CD4-positive, CD25-positive, alpha-beta regulatory T cell (primary cell): ENCODE data around the gene AIG1. TPM values are rescaled to one million over a fixed set of nuclear protein-coding genes. Genes with fewer than 3 reads are reported as not detected.

ENCODE experiments used
- ATAC-seq, 2 donors: fragments of 150-1000 bp; cut with Tn5 transposase; one replicate each; pipeline ENCODE4 v1.10.0; 2021; ENCODE audit warnings: low read depth in 2 of 2, moderate number of reproducible peaks in 2 of 2, moderate library complexity in 1 of 2
- DNase-seq, 3 donors: peaks; one replicate each; pipeline versions ENCODE4 v3.0.0 to v3.0.0-alpha.2; 2012 to 2022; ENCODE audit warnings: mixed read lengths in 1 of 3
- H3K27ac ChIP-seq: one replicate; pipeline ENCODE4 v1.7.0; 2013; ENCODE audit warnings: mild to moderate bottlenecking, low read length; ENCODE audit not compliant: insufficient read depth, poor library complexity, severe bottlenecking
- H3K27me3 ChIP-seq: one replicate; pipeline ENCODE4 v1.7.0; 2013; ENCODE audit warnings: low read length; ENCODE audit not compliant: control insufficient read depth, insufficient read depth
- H3K36me3 ChIP-seq: one replicate; pipeline ENCODE4 v1.7.0; 2013; ENCODE audit warnings: mild to moderate bottlenecking, low read length, moderate library complexity; ENCODE audit not compliant: control insufficient read depth, insufficient read depth
- H3K4me1 ChIP-seq: 2 replicates; pipeline ENCODE4 v1.7.0; 2013; ENCODE audit warnings: mild to moderate bottlenecking, low read length; ENCODE audit not compliant: insufficient read depth, control insufficient read depth, poor library complexity, severe bottlenecking
- H3K4me3 ChIP-seq: one replicate; pipeline ENCODE4 v1.7.0; 2013; ENCODE audit warnings: low read depth, mild to moderate bottlenecking, low read length, moderate library complexity
- H3K9me3 ChIP-seq, 2 experiments: 1 replicate in 1 of 2; 2 replicates in 1 of 2; pipeline ENCODE4 v1.7.0; 2013; ENCODE audit warnings: low read length in 2 of 2, mild to moderate bottlenecking in 1 of 2, moderate library complexity in 1 of 2; ENCODE audit not compliant: control insufficient read depth in 2 of 2
- H3K27ac Mint-ChIP-seq, 3 donors: one replicate each; pipeline ENCODE4 v1.8.0; 2020 to 2022; ENCODE audit warnings: mild to moderate bottlenecking in 3 of 3, mixed read lengths in 3 of 3, moderate library complexity in 2 of 3
- H3K27me3 Mint-ChIP-seq: one replicate; pipeline ENCODE4 v1.8.0; 2022; ENCODE audit warnings: mild to moderate bottlenecking, mixed read lengths
- H3K36me3 Mint-ChIP-seq: one replicate; pipeline ENCODE4 v1.8.0; 2020; ENCODE audit warnings: mixed read lengths
- H3K4me1 Mint-ChIP-seq, 4 donors: one replicate each; pipeline ENCODE4 v1.8.0; 2020 to 2022; ENCODE audit warnings: mixed read lengths in 4 of 4, mild to moderate bottlenecking in 1 of 4
- H3K4me3 Mint-ChIP-seq, 4 donors: one replicate each; pipeline ENCODE4 v1.8.0; 2020 to 2022; ENCODE audit warnings: mild to moderate bottlenecking in 4 of 4, mixed read lengths in 4 of 4, moderate library complexity in 3 of 4
- H3K9me3 Mint-ChIP-seq, 7 donors: one replicate each; pipeline ENCODE4 v1.8.0; 2020 to 2022; ENCODE audit warnings: mixed read lengths in 7 of 7, mild to moderate bottlenecking in 3 of 7, moderate library complexity in 2 of 7
- polyA plus RNA-seq, 4 donors: library from polyadenylated mRNA; unstranded; fragments of 300-500 nt; fragmentation: Illumina TruSeq; gene quantifications; one replicate each; pipeline ENCODE4 v1.2.3, GENCODE V29; 2021
- total RNA-seq: library from RNA; stranded (reverse); gene quantifications from one replicate; pipeline ENCODE4 v1.2.3, GENCODE V29; 2022

AIG1 gene
- total and polyA plus RNA-seq, 5 donors from 2014 or later, result 4.2 to 19.6 (median 13.9) TPM

- no peak for DNase-seq
- H3K27ac ChIP-seq, result no peak overlapping the region
- Mint-ChIP-seq H3K27me3 (peaks cover 4% of the 10 kb centered on the region), H3K4me3 (no peak overlapping the region), H3K9me3 (peaks cover 0 to 8% (median 0%) of the 10 kb centered on the region in 7 donors), H3K4me1 (no peaks in the 10 kb centered on the region), H3K27ac (no peak overlapping the region), H3K36me3 (peaks cover 7% of the 10 kb centered on the region)
- ATAC-seq, result no peak
- no peaks in the 10 kb centered on the region for H3K36me3 ChIP-seq
- no peaks in the 10 kb centered on the region for H3K27me3 ChIP-seq
- H3K4me1 ChIP-seq, result no peaks in the 10 kb centered on the region
- no peaks in the 10 kb centered on the region for H3K9me3 ChIP-seq
- H3K4me3 ChIP-seq, result no peak overlapping the region
These were observed 153.2 kb downstream of the AIG1 start for GRCh38 chr6:143213859-143214376.

GRCh38 chr6:143215363-143215762 is 154.7 kb downstream of the AIG1 start:
- Mint-ChIP-seq H3K4me3 (no peak overlapping the region), H3K27ac (no peak overlapping the region), H3K4me1 (no peaks in the 10 kb centered on the region), H3K36me3 (peaks cover 8% of the 10 kb centered on the region), H3K9me3 (no peaks in the 10 kb centered on the region), H3K27me3 (peaks cover 4% of the 10 kb centered on the region)
- Histone ChIP-seq H3K36me3 (no peaks in the 10 kb centered on the region), H3K27me3 (no peaks in the 10 kb centered on the region), H3K4me1 (no peaks in the 10 kb centered on the region), H3K9me3 (no peaks in the 10 kb centered on the region), H3K27ac (no peak overlapping the region), H3K4me3 (no peak overlapping the region)
- no peak for DNase-seq
- no peak for ATAC-seq

DNA sequence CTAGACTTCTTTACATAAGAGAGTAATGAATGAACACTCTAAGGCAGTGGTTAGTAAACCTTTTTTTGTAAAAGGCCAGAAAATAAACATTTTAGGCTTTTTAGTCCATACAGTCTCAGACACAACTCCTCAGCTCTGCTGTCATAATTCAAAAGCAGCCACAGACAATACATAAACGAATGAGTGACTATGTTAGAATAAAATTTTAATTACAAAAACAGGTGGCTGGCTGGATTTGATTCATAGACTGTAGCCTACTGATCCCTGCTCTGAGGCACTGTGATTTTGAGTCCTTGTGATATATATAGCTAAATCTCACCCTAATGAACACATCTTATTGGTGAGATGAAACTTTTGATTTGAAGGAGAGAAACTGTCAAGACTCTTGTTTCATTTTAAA is 155.1 kb downstream of the AIG1 start:
- H3K9me3 Mint-ChIP-seq, result no peaks in the 10 kb centered on the region
- no peak overlapping the region for H3K27ac Mint-ChIP-seq
- H3K27ac ChIP-seq, result no peak overlapping the region
- no peaks in the 10 kb centered on the region for H3K4me1 Mint-ChIP-seq
- ATAC-seq, result no peak
- H3K27me3 ChIP-seq, result no peaks in the 10 kb centered on the region
- no peak overlapping the region for H3K4me3 ChIP-seq
- no peak overlapping the region for H3K4me3 Mint-ChIP-seq
- no peaks in the 10 kb centered on the region for H3K4me1 ChIP-seq
- H3K9me3 ChIP-seq, result no peaks in the 10 kb centered on the region
- H3K36me3 ChIP-seq, result no peaks in the 10 kb centered on the region
- no peak for DNase-seq
- H3K27me3 Mint-ChIP-seq, result peaks cover 4% of the 10 kb centered on the region
- peaks cover 8% of the 10 kb centered on the region for H3K36me3 Mint-ChIP-seq

DNA sequence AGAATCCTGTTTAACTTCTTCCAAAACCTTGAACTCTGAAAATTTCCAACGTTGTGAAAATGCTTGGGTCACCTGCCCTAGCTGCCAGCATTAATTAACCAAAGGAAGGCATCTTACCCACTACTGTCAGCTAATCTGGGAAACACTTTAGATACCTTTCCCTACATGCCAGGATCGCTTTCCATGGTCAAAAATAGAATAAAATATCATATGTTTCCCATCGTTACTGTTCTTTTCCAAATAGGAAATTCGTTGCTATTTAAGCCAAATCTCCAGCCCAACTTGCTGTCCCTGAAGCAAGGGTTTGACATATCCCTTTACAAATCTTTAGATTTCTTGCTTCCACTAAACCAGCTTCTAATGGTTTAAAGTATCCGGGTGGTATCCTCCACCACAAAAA is 157.5 kb downstream of the AIG1 start:
- ATAC-seq, result no peak
- H3K4me1 Mint-ChIP-seq, result no peaks in the 10 kb centered on the region
- no peak overlapping the region for H3K4me3 Mint-ChIP-seq
- no peak for DNase-seq
- H3K36me3 Mint-ChIP-seq, result peaks cover 4% of the 10 kb centered on the region
- H3K27me3 Mint-ChIP-seq, result peaks cover 4% of the 10 kb centered on the region
- Histone ChIP-seq H3K9me3 (no peaks in the 10 kb centered on the region), H3K36me3 (no peaks in the 10 kb centered on the region), H3K4me3 (no peak overlapping the region), H3K4me1 (no peaks in the 10 kb centered on the region), H3K27me3 (no peaks in the 10 kb centered on the region), H3K27ac (no peak overlapping the region)
- no peak overlapping the region for H3K27ac Mint-ChIP-seq
- H3K9me3 Mint-ChIP-seq, result no peaks in the 10 kb centered on the region

GRCh38 chr6:143221698-143222097 is 161.0 kb downstream of the AIG1 start:
- H3K36me3 Mint-ChIP-seq, result peaks cover 10% of the 10 kb centered on the region
- H3K9me3 ChIP-seq, result no peaks in the 10 kb centered on the region
- DNase-seq, result no peak
- ATAC-seq, result no peak
- H3K36me3 ChIP-seq, result no peaks in the 10 kb centered on the region
- H3K4me3 ChIP-seq, result no peak overlapping the region
- H3K27me3 Mint-ChIP-seq, result no peaks in the 10 kb centered on the region
- H3K27ac ChIP-seq, result no peak overlapping the region
- H3K27ac Mint-ChIP-seq, result no peak overlapping the region
- H3K4me1 ChIP-seq, result no peaks in the 10 kb centered on the region
- H3K4me1 Mint-ChIP-seq, result no peaks in the 10 kb centered on the region
- no peak overlapping the region for H3K4me3 Mint-ChIP-seq
- H3K9me3 Mint-ChIP-seq, result peaks cover 0 to 2% (median 0%) of the 10 kb centered on the region in 7 donors
- H3K27me3 ChIP-seq, result no peaks in the 10 kb centered on the region

DNA sequence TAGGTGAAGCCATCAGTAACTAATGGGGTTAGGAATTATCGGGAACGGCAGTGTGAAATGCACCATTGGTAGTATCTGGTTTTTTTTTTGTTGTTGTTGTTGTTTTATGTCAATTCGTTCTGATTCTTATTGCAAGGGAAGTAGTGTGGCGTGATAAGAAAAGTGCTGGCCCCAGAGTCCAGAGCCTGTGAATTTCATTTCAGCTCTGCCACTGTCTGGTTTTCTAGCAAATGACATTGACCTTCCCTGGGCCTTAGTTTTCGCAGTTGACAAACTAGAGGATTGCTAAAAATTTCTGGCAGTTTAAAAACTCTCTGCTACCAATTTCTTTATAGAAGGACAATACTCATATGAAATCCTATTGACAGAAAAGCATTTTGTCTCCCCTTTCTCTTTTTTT is 161.6 kb downstream of the AIG1 start:
- Mint-ChIP-seq H3K4me3 (no peak overlapping the region), H3K27ac (no peak overlapping the region), H3K36me3 (peaks cover 10% of the 10 kb centered on the region), H3K27me3 (no peaks in the 10 kb centered on the region), H3K9me3 (peaks cover 0 to 2% (median 0%) of the 10 kb centered on the region in 7 donors), H3K4me1 (no peaks in the 10 kb centered on the region)
- no peaks in the 10 kb centered on the region for H3K4me1 ChIP-seq
- no peak overlapping the region for H3K4me3 ChIP-seq
- no peaks in the 10 kb centered on the region for H3K36me3 ChIP-seq
- H3K9me3 ChIP-seq, result no peaks in the 10 kb centered on the region
- H3K27ac ChIP-seq, result no peak overlapping the region
- no peaks in the 10 kb centered on the region for H3K27me3 ChIP-seq
- ATAC-seq (no peak), DNase-seq (no peak)

DNA sequence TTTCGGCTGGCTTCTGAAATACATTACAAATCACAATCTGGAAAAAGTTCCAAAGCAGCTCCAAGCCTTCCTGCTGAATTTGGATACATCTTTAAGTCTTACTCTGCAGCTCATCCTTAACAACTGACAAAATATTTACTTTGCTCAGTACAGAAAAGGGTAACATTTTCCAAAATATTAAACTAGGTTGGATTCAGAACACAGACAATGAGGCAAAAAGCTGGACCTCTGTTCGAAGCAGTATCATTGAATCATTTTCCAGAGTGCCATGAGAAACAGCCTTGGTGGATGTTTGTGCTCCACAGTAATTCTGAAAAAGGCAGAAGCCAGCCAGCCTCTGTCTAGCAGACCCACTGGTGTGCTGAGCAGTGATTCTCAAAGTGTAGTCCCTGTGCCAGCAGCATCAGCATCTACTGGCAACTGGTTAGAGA is 162.1 kb downstream of the AIG1 start:
- Histone ChIP-seq H3K27me3 (no peaks in the 10 kb centered on the region), H3K4me3 (no peak overlapping the region), H3K9me3 (no peaks in the 10 kb centered on the region), H3K4me1 (no peaks in the 10 kb centered on the region), H3K36me3 (no peaks in the 10 kb centered on the region), H3K27ac (no peak overlapping the region)
- H3K4me3 Mint-ChIP-seq, result no peak overlapping the region
- peaks cover 10% of the 10 kb centered on the region for H3K36me3 Mint-ChIP-seq
- DNase-seq (no peak), ATAC-seq (no peak)
- H3K27me3 Mint-ChIP-seq, result no peaks in the 10 kb centered on the region
- H3K9me3 Mint-ChIP-seq, result peaks cover 0 to 2% (median 0%) of the 10 kb centered on the region in 7 donors
- H3K4me1 Mint-ChIP-seq, result no peaks in the 10 kb centered on the region
- no peak overlapping the region for H3K27ac Mint-ChIP-seq

GRCh38 chr6:143223895-143224294 is 163.2 kb downstream of the AIG1 start:
- Histone ChIP-seq H3K9me3 (no peaks in the 10 kb centered on the region), H3K27ac (no peak overlapping the region), H3K4me3 (no peak overlapping the region), H3K27me3 (no peaks in the 10 kb centered on the region), H3K4me1 (no peaks in the 10 kb centered on the region), H3K36me3 (no peaks in the 10 kb centered on the region)
- H3K27ac Mint-ChIP-seq, result no peak overlapping the region
- no peaks in the 10 kb centered on the region for H3K27me3 Mint-ChIP-seq
- peaks cover 13% of the 10 kb centered on the region for H3K36me3 Mint-ChIP-seq
- peaks cover 0 to 2% (median 0%) of the 10 kb centered on the region in 7 donors for H3K9me3 Mint-ChIP-seq
- no peak for ATAC-seq
- DNase-seq, result no peak
- no peaks in the 10 kb centered on the region for H3K4me1 Mint-ChIP-seq
- no peak overlapping the region for H3K4me3 Mint-ChIP-seq
